ENCODE data around the gene TLNRD1.
"Not testable (repeated sequence)": the region's sequence is repeated elsewhere in the genome, so short reads cannot be mapped to it uniquely, and the experiment has no call there.

Gene TLNRD1

DNA sequence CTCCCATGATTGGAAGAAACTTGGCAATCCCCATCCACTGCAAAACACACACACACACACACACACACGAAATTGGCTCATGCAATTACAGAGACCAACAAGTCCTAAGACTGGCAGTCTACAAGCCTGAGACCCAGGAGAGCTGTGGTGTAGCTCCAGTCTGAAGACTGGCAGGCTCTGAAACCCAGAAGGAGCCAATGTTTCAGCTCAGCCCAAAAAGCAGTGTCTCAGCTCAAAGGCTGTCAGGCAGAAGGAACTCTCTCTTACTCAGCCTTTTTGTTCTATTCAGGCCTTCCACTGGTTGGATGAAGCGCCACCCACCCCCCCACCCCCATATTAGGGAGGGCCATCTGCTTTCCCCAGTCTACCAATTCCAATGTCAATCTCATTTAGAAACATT lies 43.2 kb upstream of the TLNRD1 start:
- H3K9me3 Mint-ChIP-seq, result no peaks in the 10 kb centered on the region
- H3K27me3 Mint-ChIP-seq (ENCODE audit: low read depth), result no peaks in the 10 kb centered on the region
- H3K36me3 Mint-ChIP-seq (ENCODE audit: low read depth), result peaks cover 39% of the 10 kb centered on the region
- no peak overlapping the region for H3K27ac Mint-ChIP-seq
- H3K4me1 Mint-ChIP-seq, result peaks cover 16% of the 10 kb centered on the region
- no peak overlapping the region for H3K4me3 Mint-ChIP-seq
- no peak for TF ChIP-seq CTCF (IDR thresholded peaks at IDR 0.05; ENCODE audit: unreplicated experiment in 3 of 3)

GRCh38 chr15:80957976-80958375 lies 42.7 kb upstream of the TLNRD1 start:
- TF ChIP-seq CTCF (IDR thresholded peaks at IDR 0.05; ENCODE audit: unreplicated experiment in 3 of 3), result no peak
- H3K27ac Mint-ChIP-seq, result no peak overlapping the region
- peaks cover 43% of the 10 kb centered on the region for H3K36me3 Mint-ChIP-seq (ENCODE audit: low read depth)
- H3K4me1 Mint-ChIP-seq, result peaks cover 16% of the 10 kb centered on the region
- H3K9me3 Mint-ChIP-seq, result no peaks in the 10 kb centered on the region
- H3K4me3 Mint-ChIP-seq, result no peak overlapping the region
- H3K27me3 Mint-ChIP-seq (ENCODE audit: low read depth), result no peaks in the 10 kb centered on the region

DNA sequence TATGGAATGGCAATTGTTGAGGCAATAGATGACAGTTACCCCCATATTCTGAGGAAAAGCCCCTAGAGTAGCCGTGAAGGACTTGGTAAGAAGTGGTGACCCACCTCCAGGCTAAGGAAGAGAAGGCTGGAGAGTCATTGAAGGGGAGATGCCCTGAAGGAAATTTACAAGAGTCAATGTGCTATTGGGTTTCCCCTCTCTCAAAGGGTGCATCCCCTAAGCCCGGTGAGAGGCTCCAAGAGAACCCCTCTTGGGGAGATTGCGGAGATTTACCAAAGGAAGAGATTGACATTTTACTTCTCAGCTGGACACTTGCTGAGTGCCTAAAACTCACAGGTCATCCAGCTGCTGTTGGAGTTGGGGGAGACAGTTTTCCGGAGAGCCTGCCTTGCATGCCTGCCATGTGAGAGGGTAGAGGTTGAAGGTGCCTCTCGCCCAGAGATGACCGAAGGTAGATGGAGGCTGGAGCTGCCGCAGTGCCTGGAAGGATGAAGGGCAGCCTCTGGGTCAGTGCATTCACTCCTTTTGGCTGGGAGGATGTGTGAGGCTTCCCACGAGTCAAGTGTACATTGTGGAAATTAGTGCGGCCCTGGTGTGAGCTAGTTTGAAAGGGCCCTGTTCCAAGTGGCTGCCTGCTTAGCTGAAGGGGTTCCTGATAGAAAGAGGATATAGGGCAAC lies 41.8 kb upstream of the TLNRD1 start:
- Mint-ChIP-seq H3K4me1 (peaks cover 11% of the 10 kb centered on the region), H3K27me3 (ENCODE audit: low read depth) (no peaks in the 10 kb centered on the region), H3K36me3 (ENCODE audit: low read depth) (peaks cover 50% of the 10 kb centered on the region), H3K4me3 (no peak overlapping the region), H3K27ac (no peak overlapping the region), H3K9me3 (peaks cover 4% of the 10 kb centered on the region)
- TF ChIP-seq CTCF (IDR thresholded peaks at IDR 0.05; ENCODE audit: unreplicated experiment in 3 of 3), result no peak

- Mint-ChIP-seq H3K4me1 (peaks cover 32% of the 10 kb centered on the region), H3K9me3 (peaks cover 16% of the 10 kb centered on the region), H3K36me3 (ENCODE audit: low read depth) (peaks cover 48% of the 10 kb centered on the region)
- not testable (repeated sequence) for H3K4me3 Mint-ChIP-seq; H3K27ac Mint-ChIP-seq; H3K27me3 Mint-ChIP-seq (ENCODE audit: low read depth)
Observed at GRCh38 chr15:80965454-80965853, 35.3 kb upstream of the TLNRD1 start.

- H3K4me3 Mint-ChIP-seq, result no peak overlapping the region
- peaks cover 16% of the 10 kb centered on the region for H3K9me3 Mint-ChIP-seq
- no peak for TF ChIP-seq CTCF (IDR thresholded peaks at IDR 0.05; ENCODE audit: unreplicated experiment in 3 of 3)
- H3K36me3 Mint-ChIP-seq (ENCODE audit: low read depth), result peaks cover 41% of the 10 kb centered on the region
- peaks cover 27% of the 10 kb centered on the region for H3K4me1 Mint-ChIP-seq
- no peak overlapping the region for H3K27ac Mint-ChIP-seq
- H3K27me3 Mint-ChIP-seq (ENCODE audit: low read depth), result no peaks in the 10 kb centered on the region
Observed at GRCh38 chr15:80966431-80967197, 34.1 kb upstream of the TLNRD1 start.

- H3K36me3 Mint-ChIP-seq (ENCODE audit: low read depth), result peaks cover 46% of the 10 kb centered on the region
- H3K4me1 Mint-ChIP-seq, result peaks cover 27% of the 10 kb centered on the region
- H3K27me3 Mint-ChIP-seq (ENCODE audit: low read depth), result no peaks in the 10 kb centered on the region
- H3K9me3 Mint-ChIP-seq, result peaks cover 16% of the 10 kb centered on the region
- no peak for TF ChIP-seq CTCF (IDR thresholded peaks at IDR 0.05; ENCODE audit: unreplicated experiment in 3 of 3)
- H3K4me3 Mint-ChIP-seq, result peak overlapping the region in 1 of 3 experiments; percentile 12
- H3K27ac Mint-ChIP-seq, result peak overlapping the region; percentile 51 to 70 (median 57)
Observed at GRCh38 chr15:80967451-80967850, 33.3 kb upstream of the TLNRD1 start.

All from nephron (organoid).